Colon (tissue), 2 donors: ENCODE data around the gene KLHL6.
"Not testable (repeated sequence)": the region's sequence is repeated elsewhere in the genome, so short reads cannot be mapped to it uniquely, and the experiment has no call there.

Experiments used
- FAIRE-seq: peaks from 2 replicates; lab custom pipeline; 2012; peaks lifted over from hg19 to GRCh38; lab: Jason Lieb, UNC
- donor health status: control.
- donor health status: control.

KLHL6 gene

GRCh38 chr3:183444748-183445147 lies 110.8 kb downstream of the KLHL6 start:
- no peak for FAIRE-seq

GRCh38 chr3:183443395-183444385 lies 111.8 kb downstream of the KLHL6 start:
- FAIRE-seq, result no peak

- FAIRE-seq, result no peak
Measured at GRCh38 chr3:183442994-183443393, 112.5 kb downstream of the KLHL6 start.

GRCh38 chr3:183440521-183440920 lies 115.0 kb downstream of the KLHL6 start:
- not testable (repeated sequence) for FAIRE-seq

GRCh38 chr3:183439515-183439914 lies 116.0 kb downstream of the KLHL6 start:
- FAIRE-seq, result no peak

GRCh38 chr3:183438735-183439134 lies 116.8 kb downstream of the KLHL6 start:
- no peak for FAIRE-seq

GRCh38 chr3:183437666-183438564 lies 117.6 kb downstream of the KLHL6 start:
- no peak for FAIRE-seq
